Uterus (tissue), 4 donors: Measurements from ENCODE around the gene NCKAP1. TPM values are rescaled to one million over a fixed set of nuclear protein-coding genes. Genes with fewer than 3 reads are reported as not detected.

ENCODE experiments used
- DNase-seq, 2 donors: peaks; one replicate each; pipeline ENCODE4 v3.0.0-alpha.2; 2019 to 2020
- H3K27ac ChIP-seq, 2 donors: fragments of 200-600 bp; sonication (generic); 1 replicate in 1 of 2; 2 replicates in 1 of 2; pipeline ENCODE4 v1.5.1; 2016 to 2018
- H3K27me3 ChIP-seq, 2 donors: fragments of 200-600 bp; sonication (generic); one replicate each; pipeline ENCODE4 v1.5.1; 2018 to 2019; ENCODE audit warnings: control low read depth in 1 of 2
- H3K36me3 ChIP-seq, 2 donors: fragments of 200-600 bp; sonication (generic); one replicate each; pipeline ENCODE4 v1.5.1; 2019; ENCODE audit warnings: control low read depth in 1 of 2
- H3K4me1 ChIP-seq, 2 donors: fragments of 200-600 bp; sonication (generic); one replicate each; pipeline ENCODE4 v1.5.1; 2018 to 2019; ENCODE audit warnings: control low read depth in 1 of 2
- H3K4me3 ChIP-seq, 2 donors: fragments of 200-600 bp; sonication (generic); 1 replicate in 1 of 2; 2 replicates in 1 of 2; pipeline ENCODE4 v1.5.1; 2018 to 2019; ENCODE audit warnings: mild to moderate bottlenecking in 1 of 2
- H3K9me3 ChIP-seq, 2 donors: fragments of 200-600 bp; sonication (generic); one replicate each; pipeline ENCODE4 v1.5.1; 2019; ENCODE audit warnings: control low read depth in 1 of 2
- CTCF ChIP-seq, 4 experiments: fragments of 200-600 bp in 2 of 4; fragments of 450-650 bp in 2 of 4; sonication (generic) in 2 of 4; IDR thresholded peaks; one replicate each; pipeline ENCODE4 v1.5.1; 2016 to 2019; ENCODE audit warnings: antibody characterized with exemption in 4 of 4, mild to moderate bottlenecking in 2 of 4, moderate library complexity in 1 of 4
- POLR2A ChIP-seq, 2 donors: fragments of 450-650 bp; IDR thresholded peaks; one replicate each; pipeline ENCODE4 v1.6.1; 2016; ENCODE audit warnings: antibody characterized with exemption in 2 of 2, mild to moderate bottlenecking in 1 of 2, moderate library complexity in 1 of 2
- intact Hi-C: fragments of 100-400 bp; cut with DNase I; formaldehyde crosslinking; loops from one replicate; pipeline ENCODE4 v1.15.1; 2023; ENCODE audit warnings: low total_unique reads
- total RNA-seq, 4 donors: library from RNA; depleted of rRNA in 3 of 4; stranded (reverse); fragments of >200 nt in 3 of 4; gene quantifications; one replicate each; pipeline versions ENCODE4 v1.1.0 to v1.2.4, GENCODE V29; 2014 to 2023
- donor health status: DM: yes; HTN: yes; CAD: no.

Gene NCKAP1
- total RNA-seq, 4 donors from 2014 or later, result 55.3 to 284 (median 167) TPM

- Histone ChIP-seq H3K27ac (no peak overlapping the region), H3K4me3 (no peak overlapping the region), H3K9me3 (no peaks in the 10 kb centered on the region), H3K27me3 (no peaks in the 10 kb centered on the region), H3K36me3 (no peaks in the 10 kb centered on the region), H3K4me1 (no peaks in the 10 kb centered on the region)
- TF ChIP-seq POLR2A (IDR thresholded peaks at IDR 0.05) (no peak), CTCF (IDR thresholded peaks at IDR 0.05) (no peak)
- no peak for DNase-seq
- intact Hi-C loops, result no loop called here
These were observed 123.4 kb downstream of the NCKAP1 start for GRCh38 chr2:182914852-182915251.

- H3K27me3 ChIP-seq, result no peaks in the 10 kb centered on the region
- no peaks in the 10 kb centered on the region for H3K9me3 ChIP-seq
- TF ChIP-seq CTCF (IDR thresholded peaks at IDR 0.05), result no peak
- TF ChIP-seq POLR2A (IDR thresholded peaks at IDR 0.05), result no peak
- DNase-seq, result no peak
- no peaks in the 10 kb centered on the region for H3K4me1 ChIP-seq
- no peak overlapping the region for H3K27ac ChIP-seq
- H3K4me3 ChIP-seq, result no peak overlapping the region
- intact Hi-C loops, result no loop called here
- no peaks in the 10 kb centered on the region for H3K36me3 ChIP-seq
These were observed 125.2 kb downstream of the NCKAP1 start for GRCh38 chr2:182913064-182913463.

GRCh38 chr2:182912518-182912915, 125.7 kb downstream of the NCKAP1 start:
- H3K4me3 ChIP-seq, result no peak overlapping the region
- no peaks in the 10 kb centered on the region for H3K4me1 ChIP-seq
- H3K9me3 ChIP-seq, result no peaks in the 10 kb centered on the region
- H3K27ac ChIP-seq, result no peak overlapping the region
- no peak for DNase-seq
- no peaks in the 10 kb centered on the region for H3K27me3 ChIP-seq
- TF ChIP-seq CTCF (IDR thresholded peaks at IDR 0.05), result no peak
- TF ChIP-seq POLR2A (IDR thresholded peaks at IDR 0.05), result no peak
- no peaks in the 10 kb centered on the region for H3K36me3 ChIP-seq
- intact Hi-C loops, result no loop called here

GRCh38 chr2:182911813-182912517, 126.3 kb downstream of the NCKAP1 start:
- Histone ChIP-seq H3K27ac (no peak overlapping the region), H3K36me3 (no peaks in the 10 kb centered on the region), H3K4me3 (no peak overlapping the region), H3K9me3 (no peaks in the 10 kb centered on the region), H3K27me3 (no peaks in the 10 kb centered on the region), H3K4me1 (no peaks in the 10 kb centered on the region)
- intact Hi-C loops, result no loop called here
- no peak for DNase-seq
- TF ChIP-seq POLR2A (IDR thresholded peaks at IDR 0.05), result no peak

- no peaks in the 10 kb centered on the region for H3K36me3 ChIP-seq
- no peak overlapping the region for H3K27ac ChIP-seq
- H3K9me3 ChIP-seq, result no peaks in the 10 kb centered on the region
- no peak for TF ChIP-seq POLR2A (IDR thresholded peaks at IDR 0.05)
- no peak for TF ChIP-seq CTCF (IDR thresholded peaks at IDR 0.05)
- intact Hi-C loops, result no loop called here
- H3K27me3 ChIP-seq, result no peaks in the 10 kb centered on the region
- no peak overlapping the region for H3K4me3 ChIP-seq
- DNase-seq, result no peak
- H3K4me1 ChIP-seq, result no peaks in the 10 kb centered on the region
These were observed 127.3 kb downstream of the NCKAP1 start for GRCh38 chr2:182910965-182911364.
